SK-N-SH (cell line): ENCODE results near the gene CCDC141. TPM values are rescaled to one million over a fixed set of nuclear protein-coding genes. Genes with fewer than 3 reads are reported as not detected.

Experiments
- JUND ChIP-seq: IDR thresholded peaks from 2 replicates; pipeline ENCODE4 v1.4.0; 2012
- REST ChIP-seq: IDR thresholded peaks from 2 replicates; pipeline ENCODE4 v1.6.1; 2012; ENCODE audit warnings: mild to moderate bottlenecking, low read depth, low read length, moderate library complexity
- RXRA ChIP-seq: IDR thresholded peaks from 2 replicates; pipeline ENCODE4 v1.4.0; 2012; ENCODE audit warnings: low read depth, mild to moderate bottlenecking, borderline replicate concordance
- polyA plus RNA-seq, 3 experiments: library from polyadenylated mRNA; depleted of rRNA; stranded (reverse); fragments of >200 nt; gene quantifications; 2 replicates each; pipeline ENCODE4 v1.2.3, GENCODE V29; 2012

CCDC141 gene
- polyA plus RNA-seq, 1 of the 3 experiments (the other 2 are of a cell fraction): 0.02 TPM

GRCh38 chr2:178782236-178782635 lies 267.7 kb downstream of the CCDC141 start (continued):
- TF ChIP-seq REST: no peak
- no peak for TF ChIP-seq RXRA
- no peak for TF ChIP-seq JUND

Other genes with a start within 250 kb of the CCDC141 start
- under 0.01 and 0.08 TPM in 2 replicates for gene TTN, start 242.7 kb downstream of the CCDC141 start, polyA plus RNA-seq (2012; rRNA removed)
- 4.6 and 5.1 TPM in 2 replicates for gene SESTD1, start 214.7 kb upstream of the CCDC141 start, polyA plus RNA-seq (2012; rRNA removed)